BE2C (cell line): ENCODE data around the gene NUMB.
"Not testable (repeated sequence)": the region's sequence is repeated elsewhere in the genome, so short reads cannot be mapped to it uniquely, and the experiment has no call there.

ENCODE experiments used
- DNase-seq: peaks from one replicate; pipeline ENCODE4 v3.0.0-alpha.2; 2020
- H3K27me3 ChIP-seq: fragments of 250-450 bp; sonication (Bioruptor Pico); 2 replicates; pipeline ENCODE4 v1.5.1; 2020; ENCODE audit warnings: mild to moderate bottlenecking
- H3K36me3 ChIP-seq: fragments of 250-450 bp; sonication (Bioruptor Pico); 2 replicates; pipeline ENCODE4 v1.5.1; 2020; ENCODE audit warnings: mild to moderate bottlenecking
- H3K4me1 ChIP-seq: fragments of 250-450 bp; sonication (Bioruptor Pico); 2 replicates; pipeline ENCODE4 v1.5.1; 2020
- H3K4me3 ChIP-seq: 2 replicates; pipeline ENCODE4 v1.5.1; 2011; ENCODE audit warnings: low read depth, low read length
- H3K9me3 ChIP-seq: fragments of 250-450 bp; sonication (Bioruptor Pico); 2 replicates; pipeline ENCODE4 v1.5.1; 2020
- TF ChIP-seq, protein P1 (sequence below): IDR thresholded peaks from 2 replicates; pipeline ENCODE4 v1.5.1; 2012; ENCODE audit warnings: mild to moderate bottlenecking, low read depth, low read length

NUMB gene

GRCh38 chr14:73325063-73325462, 133.3 kb downstream of the NUMB start:
- Histone ChIP-seq H3K27me3 (no peaks in the 10 kb centered on the region), H3K36me3 (no peaks in the 10 kb centered on the region), H3K4me1 (0 out of 2 replicates have a peak, but pooled peaks cover 3% of the 10 kb centered on the region), H3K4me3 (no peak overlapping the region), H3K9me3 (no peaks in the 10 kb centered on the region)
- TF ChIP-seq, protein P1, sequence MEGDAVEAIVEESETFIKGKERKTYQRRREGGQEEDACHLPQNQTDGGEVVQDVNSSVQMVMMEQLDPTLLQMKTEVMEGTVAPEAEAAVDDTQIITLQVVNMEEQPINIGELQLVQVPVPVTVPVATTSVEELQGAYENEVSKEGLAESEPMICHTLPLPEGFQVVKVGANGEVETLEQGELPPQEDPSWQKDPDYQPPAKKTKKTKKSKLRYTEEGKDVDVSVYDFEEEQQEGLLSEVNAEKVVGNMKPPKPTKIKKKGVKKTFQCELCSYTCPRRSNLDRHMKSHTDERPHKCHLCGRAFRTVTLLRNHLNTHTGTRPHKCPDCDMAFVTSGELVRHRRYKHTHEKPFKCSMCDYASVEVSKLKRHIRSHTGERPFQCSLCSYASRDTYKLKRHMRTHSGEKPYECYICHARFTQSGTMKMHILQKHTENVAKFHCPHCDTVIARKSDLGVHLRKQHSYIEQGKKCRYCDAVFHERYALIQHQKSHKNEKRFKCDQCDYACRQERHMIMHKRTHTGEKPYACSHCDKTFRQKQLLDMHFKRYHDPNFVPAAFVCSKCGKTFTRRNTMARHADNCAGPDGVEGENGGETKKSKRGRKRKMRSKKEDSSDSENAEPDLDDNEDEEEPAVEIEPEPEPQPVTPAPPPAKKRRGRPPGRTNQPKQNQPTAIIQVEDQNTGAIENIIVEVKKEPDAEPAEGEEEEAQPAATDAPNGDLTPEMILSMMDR, result no peak
- no peak for DNase-seq

GRCh38 chr14:73324533-73324932, 133.8 kb downstream of the NUMB start:
- Histone ChIP-seq H3K36me3 (no peaks in the 10 kb centered on the region; the same call in 1 of the 2 replicates), H3K9me3 (no peaks in the 10 kb centered on the region), H3K4me3 (no peak overlapping the region), H3K4me1 (0 out of 2 replicates have a peak, but pooled peaks cover 3% of the 10 kb centered on the region), H3K27me3 (no peaks in the 10 kb centered on the region)
- no peak for DNase-seq
- TF ChIP-seq, protein P1, result no peak

DNA sequence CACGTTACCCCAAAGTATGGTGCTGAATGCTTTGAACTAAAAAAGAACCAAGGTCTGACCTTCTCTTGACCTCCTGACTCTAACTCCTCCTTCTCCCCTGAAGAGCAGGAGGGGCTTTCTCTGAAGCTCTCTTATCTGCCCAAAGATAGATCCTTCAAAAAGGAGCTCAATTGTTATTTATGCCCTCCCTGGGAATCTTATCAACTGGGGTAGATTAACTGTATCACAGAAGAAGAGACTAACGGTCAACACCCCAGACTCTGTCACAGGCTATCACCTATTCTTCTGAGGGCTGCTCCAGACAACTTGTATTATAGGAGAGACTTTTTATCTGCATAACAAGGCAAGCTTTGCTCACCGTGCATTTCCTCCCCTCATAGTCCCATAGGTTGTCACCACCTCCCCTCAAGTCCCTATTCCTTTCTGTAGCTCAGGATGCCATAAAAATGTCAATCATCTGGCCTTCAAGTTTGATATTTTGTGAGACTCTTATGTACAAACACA, 134.4 kb downstream of the NUMB start:
- H3K36me3 ChIP-seq, result no peaks in the 10 kb centered on the region; the same call in 1 of the 2 replicates
- TF ChIP-seq, protein P1, result no peak
- no peaks in the 10 kb centered on the region for H3K27me3 ChIP-seq
- H3K4me1 ChIP-seq, result 0 out of 2 replicates have a peak, but pooled peaks cover 3% of the 10 kb centered on the region
- H3K9me3 ChIP-seq, result no peaks in the 10 kb centered on the region
- DNase-seq, result no peak
- H3K4me3 ChIP-seq, result no peak overlapping the region

- peaks cover 3% of the 10 kb centered on the region; the same call in 1 of the 2 replicates for H3K4me1 ChIP-seq
Measured at GRCh38 chr14:73313151-73313550, 145.2 kb downstream of the NUMB start.

GRCh38 chr14:73312687-73313086, 145.7 kb downstream of the NUMB start:
- DNase-seq, result no peak
- H3K9me3 ChIP-seq, result no peaks in the 10 kb centered on the region; the same call in 1 of the 2 replicates
- no peaks in the 10 kb centered on the region for H3K27me3 ChIP-seq
- peaks cover 3% of the 10 kb centered on the region; the same call in 1 of the 2 replicates for H3K36me3 ChIP-seq
- TF ChIP-seq, protein P1, result no peak
- no peak overlapping the region for H3K4me3 ChIP-seq
- H3K4me1 ChIP-seq, result peaks cover 3% of the 10 kb centered on the region; the same call in 1 of the 2 replicates

More at GRCh38 chr14:73313151-73313550, 145.2 kb downstream of the NUMB start:
- H3K36me3 ChIP-seq, result peaks cover 3% of the 10 kb centered on the region; the same call in 1 of the 2 replicates
- no peak overlapping the region for H3K4me3 ChIP-seq
- no peak for DNase-seq
- TF ChIP-seq, protein P1, result no peak
- H3K27me3 ChIP-seq, result no peaks in the 10 kb centered on the region
- H3K9me3 ChIP-seq, result no peaks in the 10 kb centered on the region; the same call in 1 of the 2 replicates

GRCh38 chr14:73311708-73312030, 146.7 kb downstream of the NUMB start:
- H3K9me3 ChIP-seq, result no peaks in the 10 kb centered on the region; the same call in 1 of the 2 replicates
- no peaks in the 10 kb centered on the region for H3K27me3 ChIP-seq
- no peak for DNase-seq
- H3K36me3 ChIP-seq, result 0 out of 2 replicates have a peak, but pooled peaks cover 3% of the 10 kb centered on the region
- TF ChIP-seq, protein P1, result no peak
- peaks cover 3% of the 10 kb centered on the region; the same call in 1 of the 2 replicates for H3K4me1 ChIP-seq
- no peak overlapping the region for H3K4me3 ChIP-seq

- H3K36me3 ChIP-seq, H3K27me3 ChIP-seq, H3K4me1 ChIP-seq, H3K4me3 ChIP-seq, DNase-seq, H3K9me3 ChIP-seq: not testable (repeated sequence)
Measured at GRCh38 chr14:73309207-73309606, 149.1 kb downstream of the NUMB start.
